Stimulated activated CD8-positive, alpha-beta memory T cell treated with anti-CD3 and anti-CD28 coated beads, Interleukin-15, amount 100 ng/mL, for 1 hour (primary cell): ENCODE results near the gene EPB42.
"Not testable (repeated sequence)": the region's sequence is repeated elsewhere in the genome, so short reads cannot be mapped to it uniquely, and the experiment has no call there.

Source experiments
- DNase-seq: peaks from one replicate; pipeline ENCODE4 v3.0.0-alpha.2; 2020; ENCODE audit warnings: low read depth

The EPB42 gene

GRCh38 chr15:43212299-43212698 lies 8.5 kb downstream of the EPB42 start:
- DNase-seq, result no peak

DNA sequence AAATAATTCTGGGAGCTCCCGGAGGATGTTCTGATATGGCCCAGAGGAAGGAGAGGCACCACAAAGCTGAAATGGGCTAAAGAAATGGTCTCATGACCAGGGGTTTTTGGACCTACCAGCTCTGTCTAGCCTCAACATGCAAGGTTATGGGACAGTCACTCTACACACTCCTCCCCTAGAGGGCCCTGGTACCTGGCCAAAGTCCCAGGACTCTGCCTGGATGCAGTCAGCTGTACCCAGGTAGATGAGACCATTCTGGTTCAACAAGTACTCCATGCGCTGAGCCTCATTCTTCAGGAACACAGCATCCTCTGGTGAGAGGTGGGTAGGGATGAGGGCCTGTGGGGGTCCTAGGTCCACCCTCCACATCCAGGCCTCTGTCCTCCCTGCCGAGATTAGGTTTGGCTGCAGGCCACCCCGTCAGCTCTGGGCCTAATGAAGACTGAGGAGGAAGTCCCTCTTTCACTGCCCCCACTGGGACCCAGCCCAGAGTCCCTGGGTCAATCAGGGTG lies 9.5 kb downstream of the EPB42 start:
- DNase-seq, result no peak

GRCh38 chr15:43210807-43211206 lies 10.0 kb downstream of the EPB42 start:
- no peak for DNase-seq

DNA sequence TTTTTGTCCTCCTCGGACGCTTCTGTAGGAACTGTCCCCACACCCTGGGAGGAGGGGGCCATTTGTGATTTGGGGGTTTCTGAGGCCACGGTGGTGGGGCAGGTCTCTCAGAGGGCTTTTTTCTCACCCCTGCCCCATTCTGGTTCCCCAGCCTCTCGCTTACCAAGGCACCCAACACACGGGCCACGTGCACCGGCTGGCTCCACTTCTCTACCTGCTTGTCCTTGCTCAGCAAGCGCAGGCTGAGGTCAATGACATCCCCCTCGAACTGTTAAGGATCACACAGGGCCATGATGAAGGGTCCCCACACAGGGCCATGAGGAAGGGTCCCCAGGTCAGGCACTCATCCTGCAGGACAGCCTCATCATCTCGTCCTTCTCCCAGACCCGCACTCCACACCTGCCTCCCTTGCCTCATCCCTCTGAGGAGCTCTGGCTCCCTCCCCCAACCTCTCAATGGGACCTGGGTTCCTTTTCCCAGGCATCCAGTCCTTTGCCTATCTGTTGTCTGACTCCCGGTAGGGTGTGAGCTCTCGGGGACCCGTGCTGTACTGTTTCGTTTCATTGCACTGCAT lies 10.6 kb downstream of the EPB42 start:
- DNase-seq, result no peak

DNA sequence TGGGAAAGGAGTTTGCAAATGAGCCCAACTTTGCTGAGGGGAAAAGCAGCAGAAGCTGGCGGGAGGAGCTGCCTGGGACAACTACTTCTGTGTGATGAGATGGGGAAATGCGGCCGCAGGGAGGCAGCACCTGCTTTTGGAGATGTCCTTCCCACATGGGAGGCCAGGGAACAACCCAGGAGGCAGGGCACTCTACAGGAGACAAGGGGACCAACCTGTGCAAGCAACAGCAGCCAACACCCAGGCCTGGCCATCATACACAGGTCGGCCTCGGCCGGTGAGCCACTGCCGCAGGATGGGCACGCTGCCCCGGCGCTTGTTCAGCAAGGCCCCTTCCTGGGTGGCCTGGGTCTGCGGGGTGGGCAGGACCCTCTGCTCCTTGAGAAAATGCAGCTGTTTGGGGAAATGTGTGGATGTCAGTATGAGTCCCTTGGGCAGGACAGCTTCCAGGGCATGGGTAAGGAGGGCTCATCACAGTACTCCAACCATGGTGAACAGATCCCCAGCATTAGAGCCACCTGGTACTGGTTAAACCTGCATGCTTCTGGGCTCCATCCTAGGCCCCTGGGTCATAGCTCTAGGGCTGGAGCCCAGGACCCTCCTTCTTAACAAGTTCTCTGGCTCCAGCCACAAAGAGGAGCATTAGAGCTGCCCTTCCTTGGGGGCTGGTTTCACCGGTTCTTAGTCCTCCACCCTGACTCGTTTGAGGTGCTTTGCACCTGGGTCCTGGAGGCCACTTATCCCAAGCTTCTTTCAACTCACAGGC lies 11.6 kb downstream of the EPB42 start:
- no peak for DNase-seq

GRCh38 chr15:43208052-43209002 lies 12.5 kb downstream of the EPB42 start:
- no peak for DNase-seq

DNA sequence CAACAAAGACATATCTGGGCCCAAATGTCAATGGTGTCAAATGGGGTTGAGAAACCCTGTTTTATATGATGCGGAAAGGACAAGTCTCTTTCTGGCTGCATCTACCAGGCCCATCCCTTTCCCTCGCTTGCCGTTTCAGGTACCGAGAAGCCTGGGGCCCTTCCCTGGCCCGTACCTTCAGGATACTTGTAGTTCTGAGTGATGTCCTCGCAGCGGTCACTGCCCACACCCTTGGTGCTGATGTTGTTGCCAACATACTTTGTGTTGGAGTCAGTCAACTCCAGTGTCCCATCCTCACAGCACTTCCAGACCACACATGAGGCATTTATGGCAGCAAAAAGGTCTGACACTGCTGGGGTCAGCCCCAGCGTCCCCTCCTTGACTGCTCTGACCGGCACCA lies 13.8 kb downstream of the EPB42 start:
- DNase-seq, result no peak

DNA sequence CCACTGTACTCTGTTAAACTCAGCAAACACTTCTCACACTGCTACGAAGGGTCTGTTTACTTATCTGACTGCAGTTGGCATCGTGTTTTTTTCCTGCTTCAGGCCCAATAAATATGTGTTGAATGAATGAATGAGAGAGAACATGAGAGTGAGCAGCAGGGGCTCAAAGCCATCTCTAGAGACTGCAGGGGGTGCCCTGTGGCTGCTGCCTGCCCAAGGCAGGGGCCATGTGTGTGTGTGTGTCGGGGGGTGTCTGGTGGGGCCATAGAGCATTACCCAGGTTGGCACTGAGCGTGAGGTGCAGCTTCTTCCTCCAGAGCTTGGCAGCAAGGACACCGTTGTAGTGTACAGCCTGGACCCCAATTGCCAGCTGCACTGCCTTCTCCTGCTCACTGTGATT lies 14.8 kb downstream of the EPB42 start:
- no peak for DNase-seq

DNA sequence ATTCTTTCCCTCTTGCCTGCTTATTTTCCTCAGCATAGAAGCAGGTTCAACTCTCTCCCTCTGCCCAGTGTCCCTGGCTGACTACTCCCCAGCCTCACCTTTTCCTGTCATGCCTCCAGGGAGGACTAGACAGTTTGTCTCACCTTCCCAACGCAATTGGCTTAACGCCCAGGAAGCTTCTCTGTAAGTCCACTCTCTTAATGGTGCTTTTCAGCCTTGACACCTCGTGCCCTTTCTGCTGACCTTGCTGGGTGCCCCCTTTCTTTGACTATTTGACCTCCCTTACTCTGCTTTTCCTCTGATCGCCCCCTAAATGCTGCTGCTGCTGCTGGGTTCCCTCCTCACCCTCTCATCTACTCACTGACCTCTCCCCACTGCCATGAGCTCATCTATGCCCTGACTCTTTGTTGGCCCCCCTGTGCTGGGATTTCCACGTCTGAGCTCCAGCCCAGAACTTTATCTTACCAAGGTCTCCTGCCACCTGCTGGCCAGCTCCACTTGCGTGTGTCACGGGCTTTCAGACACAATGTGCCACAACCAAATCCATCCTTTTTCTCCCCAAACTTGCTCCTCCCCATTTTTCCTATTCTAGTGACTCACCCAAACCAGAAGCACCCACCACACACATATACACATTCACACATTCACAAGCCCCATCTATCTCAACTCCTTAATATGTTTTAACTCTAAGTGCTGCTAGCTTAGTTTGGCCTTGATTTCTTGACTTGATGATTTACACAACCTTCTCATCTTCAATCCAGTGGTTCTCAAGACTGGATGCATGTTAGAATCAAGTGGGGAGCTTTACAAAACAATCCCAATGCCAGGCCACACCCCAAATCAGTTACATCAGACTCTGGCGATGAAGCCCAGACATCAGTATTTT lies 16.6 kb downstream of the EPB42 start:
- DNase-seq, result peak; percentile 20

DNA sequence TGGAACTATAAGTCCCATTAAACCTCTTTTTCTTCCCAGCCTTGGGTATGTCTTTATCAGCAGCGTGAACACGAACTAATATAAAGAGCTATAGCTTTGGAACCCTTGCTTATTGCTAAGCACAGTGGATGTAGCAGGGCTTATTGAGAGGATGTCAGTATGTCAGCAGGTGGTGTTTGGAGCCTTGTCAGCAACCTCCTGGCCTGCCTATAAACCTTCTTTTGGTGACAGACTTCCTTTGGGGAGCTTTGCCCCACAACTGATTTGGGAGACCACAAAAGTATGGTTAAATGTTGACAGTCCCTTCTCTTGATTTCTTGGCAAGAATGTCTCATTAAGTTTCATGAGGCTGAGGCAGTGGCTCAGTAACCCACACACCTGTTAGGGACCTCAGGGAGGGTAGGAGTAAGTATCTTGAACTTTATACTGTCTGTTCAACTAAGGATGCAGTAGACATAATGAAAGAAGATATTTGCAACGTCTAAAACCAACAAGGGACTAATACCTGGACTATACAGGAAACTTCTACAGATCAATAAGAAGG lies 20.8 kb downstream of the EPB42 start:
- DNase-seq, result no peak

DNA sequence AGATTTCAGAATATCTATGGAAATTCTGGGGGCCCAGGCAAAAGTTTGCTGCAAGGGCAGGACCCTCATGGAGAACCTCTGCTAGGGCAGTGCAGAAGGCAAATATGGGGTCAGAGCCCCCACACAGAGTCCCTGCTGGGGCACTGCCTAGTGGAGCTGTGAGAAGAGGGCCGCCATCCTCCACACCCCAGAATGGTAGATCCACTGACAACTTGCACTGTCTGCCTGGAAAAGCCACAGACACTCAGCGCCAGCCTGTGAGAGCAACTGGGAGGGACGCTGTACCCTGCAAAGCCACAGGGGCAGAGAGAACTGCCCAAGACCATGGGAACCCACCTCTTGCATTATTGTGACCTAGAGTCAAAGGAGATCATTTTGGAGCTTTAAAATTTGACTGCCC lies 21.8 kb downstream of the EPB42 start:
- no peak for DNase-seq

DNA sequence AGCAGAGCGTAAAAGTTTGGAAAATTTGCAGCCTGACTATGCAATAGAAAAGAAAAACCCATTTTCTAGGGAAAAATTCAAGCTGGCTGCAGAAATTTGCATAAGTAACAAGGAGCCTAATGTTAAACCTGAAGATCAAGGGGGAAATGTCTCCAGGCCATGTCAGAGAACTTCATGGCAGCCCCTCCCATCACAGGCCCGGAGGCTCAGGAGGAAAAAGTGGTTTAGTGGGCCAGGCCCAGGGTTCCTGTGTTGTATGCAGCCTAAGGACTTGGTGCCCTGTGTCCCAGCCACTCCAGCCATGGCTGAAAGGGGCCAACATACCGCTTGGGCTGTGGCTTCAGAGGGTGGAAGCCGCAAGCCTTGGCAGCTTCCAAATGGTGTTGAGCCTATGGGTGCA lies 22.3 kb downstream of the EPB42 start:
- not testable (repeated sequence) for DNase-seq

GRCh38 chr15:43197773-43198172 lies 23.0 kb downstream of the EPB42 start:
- DNase-seq, result not testable (repeated sequence)

DNA sequence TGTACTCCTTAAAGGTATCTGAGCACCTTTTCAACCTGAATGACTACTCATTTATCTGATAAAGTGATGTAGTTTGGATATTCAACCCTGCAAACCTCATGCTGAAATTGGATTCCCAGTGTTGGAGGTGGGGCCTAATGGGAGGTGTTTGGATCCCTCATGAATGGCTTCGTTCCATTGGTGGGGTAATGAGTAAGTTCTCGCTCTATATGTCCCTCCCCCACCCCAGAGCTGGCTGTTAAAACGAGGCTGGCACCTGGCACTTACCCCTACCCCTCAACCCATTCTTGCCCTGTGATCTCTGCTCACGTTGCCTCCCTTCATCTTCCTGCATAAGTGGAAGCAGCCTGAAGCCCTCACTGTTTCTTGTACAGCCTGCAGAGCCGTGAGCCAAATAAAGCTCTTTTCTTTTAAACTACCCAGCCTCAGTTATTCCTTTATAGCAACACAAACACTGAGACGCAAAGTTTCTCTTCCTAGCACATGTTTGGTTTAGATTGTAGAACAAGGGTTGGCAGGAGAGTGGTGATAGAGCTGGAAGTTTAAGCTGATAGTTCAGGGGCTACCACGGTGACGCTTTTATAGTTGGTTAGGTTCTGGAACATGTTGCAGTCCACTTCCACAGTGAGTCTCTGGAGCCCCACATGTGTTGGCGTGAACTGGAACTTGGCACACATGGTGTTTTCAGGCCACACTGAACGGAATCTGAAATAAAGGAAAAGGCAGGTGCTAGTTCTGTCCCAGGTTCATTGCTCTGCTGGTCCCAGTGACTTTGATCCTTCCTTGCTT lies 23.9 kb downstream of the EPB42 start:
- DNase-seq, result no peak

GRCh38 chr15:43194795-43195194 lies 26.0 kb downstream of the EPB42 start:
- DNase-seq, result no peak

- no peak for DNase-seq
These were observed 27.1 kb downstream of the EPB42 start for GRCh38 chr15:43193710-43194109.

GRCh38 chr15:43190178-43190577 lies 30.6 kb downstream of the EPB42 start:
- no peak for DNase-seq

- DNase-seq, result no peak
These were observed 31.5 kb downstream of the EPB42 start for GRCh38 chr15:43189296-43189695.

- DNase-seq, result no peak
These were observed 33.2 kb downstream of the EPB42 start for GRCh38 chr15:43187544-43188155.

GRCh38 chr15:43186003-43186353 lies 34.8 kb downstream of the EPB42 start:
- no peak for DNase-seq
